Uterine smooth muscle cell (primary cell): ENCODE data around the gene OR5H2. TPM values are rescaled to one million over a fixed set of nuclear protein-coding genes. Genes with fewer than 3 reads are reported as not detected.

ENCODE experiments used
- total RNA-seq: library from RNA; depleted of rRNA; stranded (reverse); fragments of >200 nt; gene quantifications from 2 replicates; pipeline ENCODE4 v1.2.3, GENCODE V29; 2014

OR5H2 gene
- total RNA-seq: not detected in 2 replicates

DNA sequence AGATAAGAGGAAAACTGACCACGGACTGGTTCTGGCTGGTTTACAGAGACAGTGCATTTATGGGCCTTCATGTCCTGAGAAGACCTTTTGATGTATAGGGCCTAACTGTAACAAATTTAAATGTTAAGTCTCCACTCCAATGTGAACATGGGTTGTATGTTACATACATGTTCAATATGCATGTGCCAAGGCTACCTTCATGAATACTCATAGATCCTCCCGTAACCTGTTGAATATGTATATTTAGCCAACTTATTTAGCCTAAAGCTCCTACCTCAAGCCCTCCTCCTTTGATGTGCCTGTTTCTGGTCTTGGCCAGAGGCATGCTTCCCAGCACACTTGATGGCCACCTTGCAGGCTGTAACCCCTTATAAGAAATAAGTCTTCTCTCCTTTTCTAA is at the start of gene OR5H2:
TSS of gene OR5H2 (plus strand) at position 301 of the 400 bp plus-strand sequence. CDS start 398 bp downstream, outside the sequence.

DNA sequence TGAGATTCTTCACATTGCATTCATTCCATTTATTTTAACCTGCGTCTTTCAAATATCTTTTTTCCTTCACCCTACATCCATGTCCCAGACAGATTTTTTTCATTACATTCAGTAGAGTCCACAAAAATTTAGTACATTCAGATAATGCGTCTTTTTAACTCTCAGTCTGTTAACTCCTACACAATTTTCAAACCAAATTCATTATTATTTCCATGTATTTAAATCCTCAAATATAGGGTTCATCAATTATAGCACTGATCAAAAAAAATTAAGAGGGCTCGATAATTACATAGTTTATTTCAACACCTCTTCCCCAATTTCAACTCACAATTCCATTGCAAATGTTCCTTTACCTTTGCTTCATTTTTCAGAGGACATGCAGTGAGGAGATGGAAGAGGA is 18.4 kb upstream of the OR5H2 start, which contains the start of gene OR5H6:
TSS of gene OR5H6 (plus strand) at position 301 of the 400 bp plus-strand sequence. CDS start at position 390, 89 bp downstream.

Other genes with a start within 250 kb of the OR5H2 start
- not detected in 2 replicates for gene GABRR3, start 247.2 kb upstream of the OR5H2 start, total RNA-seq
- not detected in 2 replicates for gene OR5AC2, start 195.3 kb upstream of the OR5H2 start, total RNA-seq
- gene OR5H1, start 151.8 kb upstream of the OR5H2 start, total RNA-seq: under 0.01 TPM in 1 of 2 replicates, not detected in the other
- not detected in 2 replicates for gene OR5H14, start 135.0 kb upstream of the OR5H2 start, total RNA-seq
- gene OR5H15, start 115.8 kb upstream of the OR5H2 start, total RNA-seq: not detected in 2 replicates
- not detected in 2 replicates for gene OR5H6, start 18.3 kb upstream of the OR5H2 start, total RNA-seq
- gene OR5K4, start 71.3 kb downstream of the OR5H2 start, total RNA-seq: not detected in 2 replicates
- not detected in 2 replicates for gene OR5K3, start 108.2 kb downstream of the OR5H2 start, total RNA-seq
- not detected in 2 replicates for gene OR5K1, start 180.7 kb downstream of the OR5H2 start, total RNA-seq
- not detected in 2 replicates for gene OR5K2, start 215.2 kb downstream of the OR5H2 start, total RNA-seq
- gene CLDND1, start 240.4 kb downstream of the OR5H2 start, total RNA-seq: 117 and 120 TPM in 2 replicates
- gene GPR15, start 249.5 kb downstream of the OR5H2 start, total RNA-seq: not detected in 2 replicates